ENCODE data around the gene GGT7. TPM values are rescaled to one million over a fixed set of nuclear protein-coding genes. Genes with fewer than 3 reads are reported as not detected.

The GGT7 gene
- total RNA-seq, 1 donor, result 12.7 TPM

DNA sequence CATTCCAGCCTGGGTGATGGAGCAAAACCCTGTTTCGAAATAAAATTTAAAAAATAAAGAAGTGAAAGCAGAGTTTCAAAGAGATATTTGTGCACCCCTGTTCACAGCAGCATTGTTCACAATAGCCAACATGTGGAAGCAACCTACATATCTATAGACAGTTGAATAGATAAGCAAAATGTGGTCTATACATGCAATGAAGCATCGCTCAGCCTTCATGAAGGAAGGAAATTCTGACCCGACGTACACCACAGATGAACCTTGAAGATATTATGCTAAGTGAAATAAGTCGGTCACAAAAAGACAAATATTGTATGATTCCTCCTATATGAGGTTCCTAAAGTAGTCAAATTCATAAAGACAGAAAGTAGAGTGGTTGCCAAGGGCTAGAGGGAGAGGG lies 40.7 kb downstream of the GGT7 start:
- no peaks in the 10 kb centered on the region for H3K4me1 ChIP-seq (ENCODE audit: insufficient read depth, low read length)
- peaks cover 29% of the 10 kb centered on the region for H3K27me3 ChIP-seq (ENCODE audit: insufficient read depth, low read length)
- H3K4me3 ChIP-seq (ENCODE audit: insufficient read depth, low read length), result no peak overlapping the region
- TF ChIP-seq, protein P1, sequence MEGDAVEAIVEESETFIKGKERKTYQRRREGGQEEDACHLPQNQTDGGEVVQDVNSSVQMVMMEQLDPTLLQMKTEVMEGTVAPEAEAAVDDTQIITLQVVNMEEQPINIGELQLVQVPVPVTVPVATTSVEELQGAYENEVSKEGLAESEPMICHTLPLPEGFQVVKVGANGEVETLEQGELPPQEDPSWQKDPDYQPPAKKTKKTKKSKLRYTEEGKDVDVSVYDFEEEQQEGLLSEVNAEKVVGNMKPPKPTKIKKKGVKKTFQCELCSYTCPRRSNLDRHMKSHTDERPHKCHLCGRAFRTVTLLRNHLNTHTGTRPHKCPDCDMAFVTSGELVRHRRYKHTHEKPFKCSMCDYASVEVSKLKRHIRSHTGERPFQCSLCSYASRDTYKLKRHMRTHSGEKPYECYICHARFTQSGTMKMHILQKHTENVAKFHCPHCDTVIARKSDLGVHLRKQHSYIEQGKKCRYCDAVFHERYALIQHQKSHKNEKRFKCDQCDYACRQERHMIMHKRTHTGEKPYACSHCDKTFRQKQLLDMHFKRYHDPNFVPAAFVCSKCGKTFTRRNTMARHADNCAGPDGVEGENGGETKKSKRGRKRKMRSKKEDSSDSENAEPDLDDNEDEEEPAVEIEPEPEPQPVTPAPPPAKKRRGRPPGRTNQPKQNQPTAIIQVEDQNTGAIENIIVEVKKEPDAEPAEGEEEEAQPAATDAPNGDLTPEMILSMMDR (IDR thresholded peaks at IDR 0.05; ENCODE audit: extremely low read depth, low read depth, low read length), result no peak
- H3K36me3 ChIP-seq (ENCODE audit: insufficient read depth, low read length), result no peaks in the 10 kb centered on the region
- no peaks in the 10 kb centered on the region for H3K9me3 ChIP-seq (ENCODE audit: low read depth, low read length)
- no peaks in the 10 kb centered on the region for H3K79me2 ChIP-seq (ENCODE audit: insufficient read depth, low read length)
- no peak overlapping the region for H3K4me2 ChIP-seq (ENCODE audit: insufficient read depth, low read length)
- no peak for DNase-seq (ENCODE audit: insufficient read length, low spot score, missing footprints)
- no peak overlapping the region for H2AFZ ChIP-seq (ENCODE audit: low read length)
- H4K20me1 ChIP-seq (ENCODE audit: insufficient read depth, low read length), result no peaks in the 10 kb centered on the region
- no peak overlapping the region for H3K27ac ChIP-seq (ENCODE audit: low read depth, low read length)

DNA sequence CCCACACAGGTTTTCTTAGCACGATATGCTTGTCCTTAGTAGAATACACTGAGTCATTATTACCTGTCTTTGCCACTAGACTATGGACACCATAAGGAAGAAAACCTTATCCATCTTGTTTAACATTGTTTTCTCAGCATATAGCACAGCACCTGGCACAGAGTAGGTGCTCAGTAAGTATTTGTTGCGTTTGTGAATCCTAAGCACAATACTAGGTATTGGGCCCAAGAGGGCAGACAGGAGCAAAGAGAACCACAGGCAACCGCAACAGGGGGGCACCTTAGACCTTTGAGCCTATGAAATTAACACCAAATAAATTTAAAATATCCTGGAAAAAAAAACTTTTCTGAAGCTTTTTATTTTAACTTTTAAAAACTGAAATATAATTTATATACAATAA lies 43.5 kb downstream of the GGT7 start:
- Histone ChIP-seq H3K4me1 (ENCODE audit: insufficient read depth, low read length) (peaks cover 10% of the 10 kb centered on the region), H3K36me3 (ENCODE audit: insufficient read depth, low read length) (no peaks in the 10 kb centered on the region), H3K4me3 (ENCODE audit: insufficient read depth, low read length) (no peak overlapping the region), H2AFZ (ENCODE audit: low read length) (no peak overlapping the region), H3K27ac (ENCODE audit: low read depth, low read length) (no peak overlapping the region), H4K20me1 (ENCODE audit: insufficient read depth, low read length) (peaks cover 5% of the 10 kb centered on the region), H3K27me3 (ENCODE audit: insufficient read depth, low read length) (peaks cover 29% of the 10 kb centered on the region), H3K4me2 (ENCODE audit: insufficient read depth, low read length) (no peak overlapping the region), H3K79me2 (ENCODE audit: insufficient read depth, low read length) (peaks cover 9% of the 10 kb centered on the region), H3K9me3 (ENCODE audit: low read depth, low read length) (no peaks in the 10 kb centered on the region)
- TF ChIP-seq, protein P1 (IDR thresholded peaks at IDR 0.05; ENCODE audit: extremely low read depth, low read depth, low read length), result no peak
- no peak for DNase-seq (ENCODE audit: insufficient read length, low spot score, missing footprints)

DNA sequence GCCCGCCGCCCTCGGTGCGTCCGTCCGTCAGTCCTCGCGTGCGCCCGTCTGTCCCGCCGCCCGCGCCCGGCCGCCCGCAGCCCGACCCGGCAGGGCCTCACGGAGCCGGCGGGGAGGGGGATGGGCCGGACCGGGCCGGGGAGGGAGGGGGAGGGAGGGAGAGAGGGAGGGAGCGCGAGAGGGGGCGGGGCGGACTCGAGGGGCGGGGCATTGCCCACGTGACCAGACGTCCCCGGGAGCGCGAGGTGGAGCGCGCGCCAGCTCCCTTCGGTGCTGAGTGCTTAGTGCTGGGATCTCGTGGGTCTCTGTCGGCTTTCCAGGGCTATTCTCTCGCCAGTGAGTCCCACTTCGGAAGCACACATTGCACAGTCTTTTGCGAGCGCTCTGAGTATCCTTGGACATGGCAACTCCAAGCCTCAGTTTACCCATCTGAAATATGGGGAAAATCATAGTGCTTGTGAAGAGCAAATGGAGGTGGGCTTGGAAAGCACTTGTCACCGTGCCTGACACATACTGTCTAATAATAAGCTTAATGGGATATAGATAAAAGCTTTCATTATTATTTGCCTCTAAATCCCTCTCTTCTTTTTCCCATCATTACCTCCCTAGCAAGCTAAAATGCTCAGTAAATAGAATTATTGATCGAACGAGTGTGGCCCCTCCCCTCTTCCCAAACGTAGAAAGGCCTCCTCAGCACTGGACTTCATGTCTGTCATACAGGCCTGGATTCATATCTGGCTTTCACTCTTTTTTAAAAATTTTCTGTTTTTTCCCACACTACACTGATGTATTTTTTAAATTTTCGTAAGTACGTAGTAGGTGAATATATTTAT lies 46.9 kb downstream of the GGT7 start, which contains the start of gene NCOA6:
NCOA6 (minus strand) TSS at position 122 of the 833 bp plus-strand sequence. CDS start 43,296 bp downstream, outside the sequence.
- Histone ChIP-seq H4K20me1 (ENCODE audit: insufficient read depth, low read length) (peaks cover 37% of the 10 kb centered on the region), H2AFZ (ENCODE audit: low read length) (peak within 1 kb of the TSS; percentile 93), H3K27ac (ENCODE audit: low read depth, low read length) (peak within 1 kb of the TSS; percentile 79), H3K36me3 (ENCODE audit: insufficient read depth, low read length) (no peaks in the 10 kb centered on the region), H3K4me2 (ENCODE audit: insufficient read depth, low read length) (peak within 1 kb of the TSS; percentile 99), H3K4me1 (ENCODE audit: insufficient read depth, low read length) (peaks cover 14% of the 10 kb centered on the region), H3K79me2 (ENCODE audit: insufficient read depth, low read length) (peaks cover 44% of the 10 kb centered on the region), H3K9me3 (ENCODE audit: low read depth, low read length) (no peaks in the 10 kb centered on the region), H3K4me3 (ENCODE audit: insufficient read depth, low read length) (peak within 1 kb of the TSS; percentile 99), H3K27me3 (ENCODE audit: insufficient read depth, low read length) (peaks cover 6% of the 10 kb centered on the region)
- TF ChIP-seq, protein P1 (IDR thresholded peaks at IDR 0.05; ENCODE audit: extremely low read depth, low read depth, low read length), result no peak
- DNase-seq (ENCODE audit: insufficient read length, low spot score, missing footprints), result peak; percentile 97

DNA sequence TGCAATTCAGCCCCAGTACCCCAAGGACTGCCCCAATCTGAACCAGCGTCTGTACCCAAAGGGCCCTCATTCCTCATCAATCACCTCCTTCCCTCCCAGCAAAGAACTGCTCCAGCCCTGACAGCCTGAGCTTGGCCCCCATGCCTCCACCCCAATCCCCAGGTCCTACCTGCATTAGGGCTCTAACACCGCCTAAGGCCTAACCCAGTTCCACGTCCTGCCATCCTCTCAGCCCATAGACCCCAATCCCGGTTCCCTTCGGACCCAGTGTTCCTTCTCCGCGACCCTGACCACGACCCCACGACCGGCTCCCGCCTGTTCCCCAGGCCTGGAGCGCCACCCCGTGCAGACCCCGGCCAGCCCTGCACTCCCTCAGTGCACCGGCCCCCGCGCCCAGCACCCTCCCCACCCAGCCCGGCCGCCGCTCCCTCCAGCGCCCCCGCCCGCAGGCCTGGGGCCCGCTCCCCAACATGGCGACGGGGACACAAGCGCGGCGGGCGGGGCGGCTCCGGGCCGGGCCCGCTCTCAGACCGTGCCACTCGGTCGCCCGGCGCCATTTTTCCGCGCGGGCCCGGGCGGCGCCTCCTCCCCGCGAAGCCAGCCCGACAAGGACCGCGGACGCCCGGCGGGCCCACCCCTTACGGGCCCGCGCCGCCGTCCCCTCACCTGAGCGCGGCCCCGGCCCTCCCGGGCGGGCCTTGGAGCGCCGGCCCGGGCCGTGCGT lies 47.7 kb downstream of the GGT7 start:
- DNase-seq (ENCODE audit: insufficient read length, low spot score, missing footprints), result peak; percentile 92
- no peaks in the 10 kb centered on the region for H3K36me3 ChIP-seq (ENCODE audit: insufficient read depth, low read length)
- H4K20me1 ChIP-seq (ENCODE audit: insufficient read depth, low read length), result peaks cover 45% of the 10 kb centered on the region
- no peaks in the 10 kb centered on the region for H3K9me3 ChIP-seq (ENCODE audit: low read depth, low read length)
- H3K79me2 ChIP-seq (ENCODE audit: insufficient read depth, low read length), result peaks cover 52% of the 10 kb centered on the region
- H3K27me3 ChIP-seq (ENCODE audit: insufficient read depth, low read length), result peaks cover under 1% of the 10 kb centered on the region
- H3K27ac ChIP-seq (ENCODE audit: low read depth, low read length), result peak overlapping the region; percentile 79
- H3K4me2 ChIP-seq (ENCODE audit: insufficient read depth, low read length), result peak overlapping the region; percentile 99
- TF ChIP-seq, protein P1 (IDR thresholded peaks at IDR 0.05; ENCODE audit: extremely low read depth, low read depth, low read length), result no peak
- H3K4me3 ChIP-seq (ENCODE audit: insufficient read depth, low read length), result peak overlapping the region; percentile 99
- peak overlapping the region; percentile 93 for H2AFZ ChIP-seq (ENCODE audit: low read length)
- H3K4me1 ChIP-seq (ENCODE audit: insufficient read depth, low read length), result peaks cover 14% of the 10 kb centered on the region
